Stimulated activated CD4-positive, alpha-beta T cell treated with anti-CD3 and anti-CD28 coated beads, Interleukin-4, amount 100 ng/mL, for 24 hours (primary cell): ENCODE measurements around the gene B3GNT7.
"Not testable (repeated sequence)": the region's sequence is repeated elsewhere in the genome, so short reads cannot be mapped to it uniquely, and the experiment has no call there.

Source experiments
- DNase-seq: peaks from one replicate; pipeline ENCODE4 v3.0.0-alpha.2; 2020

Gene B3GNT7

DNA sequence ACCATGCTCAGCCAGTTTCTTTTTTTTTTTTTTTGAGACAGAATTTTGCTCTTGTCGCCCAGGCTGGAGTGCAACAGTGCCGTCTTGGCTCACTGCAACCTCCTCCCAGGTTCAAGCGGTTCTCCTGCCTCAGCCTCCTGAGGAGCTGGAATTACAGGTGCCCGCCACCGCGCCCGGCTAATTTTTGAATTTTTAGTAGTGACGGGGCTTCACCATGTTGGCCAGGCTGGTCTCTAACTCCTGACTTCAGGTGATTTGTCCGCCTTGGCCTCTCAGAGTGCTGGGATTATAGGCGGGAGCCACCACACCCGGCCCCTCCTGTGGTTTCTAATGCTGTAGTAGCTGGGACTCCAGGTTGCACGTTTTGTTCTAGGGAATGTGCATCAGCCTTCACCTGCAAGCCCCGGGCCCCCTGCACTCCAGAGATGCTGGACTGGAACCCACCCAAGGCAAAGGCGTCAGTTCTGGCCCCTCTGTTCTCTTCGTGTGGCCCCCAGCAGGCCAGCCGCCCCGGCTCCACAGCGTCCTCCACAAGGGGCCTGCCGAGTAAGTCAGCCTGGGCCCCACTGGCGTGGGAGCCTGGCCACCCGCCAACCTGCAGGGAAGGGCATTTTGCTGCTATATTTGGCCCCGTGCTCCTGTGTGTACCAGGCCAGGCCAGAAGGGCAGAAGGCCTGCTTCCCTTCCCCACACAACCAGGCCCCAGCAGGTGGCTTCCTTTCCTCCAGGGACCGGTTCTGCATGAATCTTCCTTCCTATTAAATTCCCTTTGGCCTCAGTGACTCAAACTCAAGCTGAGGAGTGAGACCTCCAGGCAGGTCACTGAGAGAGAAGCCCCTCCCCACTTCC, 25.7 kb upstream of the B3GNT7 start:
- no peak for DNase-seq

DNA sequence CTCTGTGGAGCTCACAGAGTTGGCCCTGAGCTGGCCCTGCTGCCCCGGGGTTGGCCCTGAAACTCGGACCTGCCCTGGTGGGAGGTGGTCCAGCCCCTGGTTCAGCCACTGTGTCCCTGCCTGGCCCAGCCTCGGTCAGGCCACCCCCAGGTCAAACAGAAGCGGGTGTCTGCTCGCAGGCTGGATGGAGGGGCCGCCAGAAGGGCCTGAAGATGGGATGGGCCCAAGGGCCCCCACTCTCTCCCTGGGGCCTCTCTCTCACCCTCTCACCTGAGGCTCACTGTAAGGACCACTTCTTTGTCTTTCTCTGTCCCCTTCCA, 25.1 kb upstream of the B3GNT7 start:
- no peak for DNase-seq

DNA sequence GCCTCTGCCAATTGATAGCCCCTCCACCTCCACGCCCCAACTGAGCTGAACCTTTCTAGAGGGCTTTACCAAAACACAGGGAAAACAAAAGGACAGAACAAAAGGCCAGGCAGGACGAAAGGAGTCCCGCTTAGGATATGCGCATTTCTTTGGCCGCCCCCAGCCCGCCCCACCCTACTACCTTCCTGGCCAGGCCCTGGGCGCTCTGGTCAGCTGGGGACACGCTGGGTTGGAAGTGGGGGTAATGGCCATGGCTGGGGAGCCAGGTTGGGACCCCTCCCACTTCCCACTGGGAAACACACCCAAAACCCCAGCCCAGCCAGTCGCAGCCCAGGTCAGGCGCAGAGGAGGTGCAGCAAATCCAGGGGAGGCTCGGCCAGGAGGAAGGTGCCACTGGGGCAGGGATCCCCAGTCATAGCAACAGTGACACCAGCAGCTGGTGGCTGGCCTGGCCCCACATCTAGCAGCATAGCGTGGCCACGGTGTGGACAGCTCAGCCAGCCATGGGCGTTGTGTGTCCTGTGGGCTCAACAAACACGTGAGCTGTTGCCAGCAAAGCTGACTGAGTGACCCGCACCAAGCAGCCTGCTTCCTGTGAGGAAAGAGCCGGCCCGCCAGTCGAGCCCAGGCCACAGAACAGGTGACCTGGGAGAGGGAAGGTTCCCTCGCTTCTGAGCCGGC, 24.6 kb upstream of the B3GNT7 start:
- no peak for DNase-seq

DNA sequence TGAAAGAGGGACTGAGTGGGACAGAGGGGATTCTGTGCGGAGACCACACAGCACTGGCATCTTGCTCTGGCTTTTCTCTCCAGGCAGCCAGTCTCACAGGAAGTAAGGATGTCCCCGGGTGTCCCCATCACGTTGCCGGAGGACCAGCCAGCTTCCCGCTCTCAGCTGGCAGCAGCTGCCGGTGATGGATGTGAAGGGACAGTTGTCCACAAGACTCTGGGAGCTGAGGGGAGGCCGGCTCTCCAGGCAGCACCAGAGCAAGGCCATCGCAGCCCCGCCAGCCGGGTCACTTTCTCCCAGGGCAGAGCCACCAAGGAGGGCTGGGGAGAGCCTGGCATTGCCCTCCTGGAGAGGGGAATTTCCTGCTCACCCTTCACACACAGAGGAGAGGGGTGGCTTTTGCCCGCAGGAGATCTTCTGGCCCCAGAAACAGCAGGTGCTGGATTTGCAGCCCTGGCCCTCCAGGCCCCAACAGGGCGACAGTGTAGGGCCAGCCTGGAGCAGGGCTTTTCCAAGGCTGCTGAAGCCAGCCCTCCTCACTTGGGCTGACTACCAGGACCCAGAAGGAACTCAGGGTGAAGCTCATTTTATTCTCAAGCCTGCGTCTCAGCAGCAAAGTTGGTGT, 24.0 kb upstream of the B3GNT7 start:
- no peak for DNase-seq

DNA sequence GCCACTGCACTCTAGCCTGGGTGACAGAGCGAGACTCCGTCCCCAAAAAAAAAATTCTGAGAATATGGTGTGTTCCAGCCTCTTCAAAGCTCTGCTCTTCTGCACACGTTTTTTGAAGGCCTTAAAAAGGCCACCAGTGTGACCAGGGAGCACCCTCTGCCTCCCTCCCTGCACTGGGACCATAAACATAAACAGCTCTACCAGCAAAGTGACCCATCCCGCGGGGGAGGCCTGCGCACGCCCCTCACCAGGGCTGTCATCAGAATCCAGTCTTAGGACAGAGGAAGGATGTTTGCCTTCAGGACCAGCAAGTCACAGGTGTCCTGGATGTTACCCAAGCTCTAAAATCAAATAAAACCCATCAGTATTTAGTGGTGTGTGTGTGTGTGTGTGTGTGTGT, 23.2 kb upstream of the B3GNT7 start:
- no peak for DNase-seq

DNA sequence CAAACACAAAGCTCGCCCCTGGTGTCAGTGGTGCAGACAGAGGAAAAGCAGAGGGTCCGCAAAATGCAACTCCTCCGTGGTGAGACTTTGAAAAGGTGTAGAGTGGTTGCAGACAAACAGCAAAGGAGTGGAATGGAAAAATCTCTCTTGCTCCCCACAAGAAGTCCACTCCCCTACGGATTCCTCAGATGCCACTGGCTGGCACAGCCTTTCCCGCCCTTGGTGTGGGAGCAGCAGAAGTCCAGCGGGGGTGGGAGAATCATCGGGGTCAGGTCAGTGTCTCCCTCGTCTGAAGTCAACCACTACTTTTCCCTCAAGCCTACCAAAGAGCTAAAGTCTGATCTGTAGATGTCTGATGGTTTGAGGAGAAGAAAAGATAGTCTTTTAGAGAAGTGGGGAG, 22.3 kb upstream of the B3GNT7 start:
- DNase-seq = no peak

DNA sequence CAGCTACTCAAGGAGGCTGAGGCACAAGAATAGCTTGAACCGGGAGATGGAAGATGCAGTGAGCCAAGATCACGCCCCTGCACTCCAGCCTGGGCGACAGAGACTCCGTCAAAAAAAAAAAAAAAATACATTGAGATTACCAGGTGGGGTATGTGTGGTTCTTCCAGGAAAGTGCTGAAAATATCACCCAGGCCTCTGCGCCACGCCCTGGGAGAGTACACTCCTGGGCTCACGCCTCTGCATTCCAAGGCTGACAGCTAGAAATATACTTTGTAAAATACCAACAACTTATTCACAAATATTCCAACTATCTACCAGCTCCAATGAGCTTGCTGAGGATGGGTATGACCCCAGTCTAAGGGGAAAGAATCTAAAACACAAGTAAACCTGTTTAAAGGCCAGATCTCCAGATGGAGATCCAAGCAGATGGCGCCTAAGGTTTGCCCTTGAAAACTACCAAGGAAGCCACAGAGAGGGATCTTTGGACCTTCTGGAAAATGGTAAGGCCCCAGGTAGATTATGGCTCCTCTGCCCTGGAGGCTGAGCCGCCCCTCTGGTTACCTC, 21.6 kb upstream of the B3GNT7 start:
- DNase-seq = no peak

DNA sequence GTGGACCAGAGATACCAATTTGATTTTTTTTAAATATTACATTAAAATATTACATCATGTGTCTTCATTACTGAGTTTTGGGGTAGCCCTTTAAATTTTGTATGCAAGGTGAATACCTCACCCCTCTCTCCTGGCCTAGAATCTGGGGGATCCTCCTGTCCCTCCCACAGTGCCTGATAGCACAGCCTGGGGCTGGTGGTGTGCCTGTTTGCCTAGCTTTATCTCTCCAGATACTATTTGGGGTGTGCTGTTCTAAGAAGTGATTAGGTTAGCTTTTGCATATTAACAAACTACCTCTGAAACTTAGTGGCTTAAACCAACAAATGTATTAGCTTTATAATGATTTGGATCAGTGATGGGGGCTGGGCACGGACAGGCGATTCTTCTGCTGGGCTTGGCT, 20.7 kb upstream of the B3GNT7 start:
- DNase-seq = no peak

DNA sequence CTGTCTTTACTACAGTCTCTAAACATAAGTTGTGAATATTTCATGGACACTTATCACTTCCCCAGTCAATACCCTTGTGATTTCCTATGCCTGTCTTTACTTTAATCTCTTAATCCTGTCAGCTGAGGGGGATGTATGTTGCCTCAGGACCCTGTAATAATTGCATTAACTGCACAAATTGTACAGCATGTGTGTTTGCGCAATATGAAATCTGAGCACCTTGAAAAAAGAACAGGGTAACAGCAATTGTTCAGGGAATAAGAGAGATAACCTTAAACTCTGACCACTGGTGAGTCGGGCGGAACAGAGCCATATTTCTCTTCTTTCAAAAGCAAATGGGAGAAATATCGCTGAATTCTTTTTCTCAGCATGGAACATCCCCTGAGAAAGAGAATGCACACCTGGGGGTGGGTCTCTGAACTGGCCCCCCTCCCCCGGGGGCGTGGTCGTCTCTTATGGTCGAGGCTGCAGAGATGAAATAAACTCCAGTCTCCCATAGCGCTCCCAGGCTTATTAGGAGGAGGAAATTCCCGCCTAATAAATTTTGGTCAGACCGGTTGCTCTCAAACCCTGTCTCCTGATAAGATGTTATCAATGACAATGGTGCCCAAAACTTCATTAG, 19.4 kb upstream of the B3GNT7 start:
- DNase-seq = not testable (repeated sequence)

DNA sequence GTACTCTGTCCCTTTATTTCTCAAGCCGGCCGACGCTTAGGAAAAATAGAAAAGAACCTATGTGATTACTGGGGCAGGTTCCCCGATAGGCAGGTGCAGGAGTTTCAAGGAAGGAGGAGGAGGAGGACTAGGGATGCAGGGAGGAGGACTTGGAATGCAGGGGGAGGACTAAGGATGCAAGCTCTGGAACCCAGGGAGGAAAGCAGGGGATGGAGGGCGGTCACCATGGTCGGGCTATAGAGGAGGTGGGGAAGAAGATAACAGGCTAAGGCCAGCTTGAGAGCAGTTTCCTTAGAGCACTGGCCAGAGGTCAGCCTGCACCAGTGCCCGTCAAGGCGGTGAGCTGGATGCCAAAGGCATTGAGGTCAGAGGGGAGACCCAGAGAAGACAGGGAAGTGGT, 18.7 kb upstream of the B3GNT7 start:
- DNase-seq = no peak

DNA sequence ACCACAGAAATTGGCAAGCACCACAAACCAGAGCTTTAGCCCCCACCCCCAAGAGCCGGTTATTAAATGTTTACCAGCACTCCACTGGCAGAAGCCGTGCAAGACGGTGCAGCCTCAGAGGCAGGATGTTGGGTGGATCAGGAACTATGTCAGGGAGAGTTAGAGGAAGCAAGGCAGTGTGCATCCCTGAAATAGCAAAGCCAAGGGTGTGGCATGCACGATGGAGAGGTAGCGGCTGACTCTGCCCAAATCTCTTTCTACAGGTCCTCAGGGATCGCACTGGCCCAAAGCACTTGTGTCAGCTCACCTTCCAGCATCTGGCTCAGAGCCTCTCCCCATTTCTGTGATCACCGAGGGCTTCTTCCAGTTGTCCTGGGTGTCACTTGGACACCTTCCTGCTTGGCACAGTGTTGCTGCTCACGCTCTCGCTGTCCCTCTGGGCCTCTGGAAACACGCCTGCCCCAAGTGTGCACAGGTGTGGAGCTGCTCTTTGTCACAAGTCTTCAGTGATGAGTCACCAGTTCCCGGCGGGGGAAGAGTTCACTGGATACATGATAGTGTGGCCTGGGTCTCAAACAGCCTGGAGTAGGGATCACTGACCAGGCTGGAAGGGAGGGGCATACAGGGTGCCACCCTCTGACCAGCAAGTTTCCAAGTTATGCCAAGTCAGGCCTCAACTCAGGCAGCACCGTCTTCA, 17.3 kb upstream of the B3GNT7 start:
- DNase-seq = no peak

DNA sequence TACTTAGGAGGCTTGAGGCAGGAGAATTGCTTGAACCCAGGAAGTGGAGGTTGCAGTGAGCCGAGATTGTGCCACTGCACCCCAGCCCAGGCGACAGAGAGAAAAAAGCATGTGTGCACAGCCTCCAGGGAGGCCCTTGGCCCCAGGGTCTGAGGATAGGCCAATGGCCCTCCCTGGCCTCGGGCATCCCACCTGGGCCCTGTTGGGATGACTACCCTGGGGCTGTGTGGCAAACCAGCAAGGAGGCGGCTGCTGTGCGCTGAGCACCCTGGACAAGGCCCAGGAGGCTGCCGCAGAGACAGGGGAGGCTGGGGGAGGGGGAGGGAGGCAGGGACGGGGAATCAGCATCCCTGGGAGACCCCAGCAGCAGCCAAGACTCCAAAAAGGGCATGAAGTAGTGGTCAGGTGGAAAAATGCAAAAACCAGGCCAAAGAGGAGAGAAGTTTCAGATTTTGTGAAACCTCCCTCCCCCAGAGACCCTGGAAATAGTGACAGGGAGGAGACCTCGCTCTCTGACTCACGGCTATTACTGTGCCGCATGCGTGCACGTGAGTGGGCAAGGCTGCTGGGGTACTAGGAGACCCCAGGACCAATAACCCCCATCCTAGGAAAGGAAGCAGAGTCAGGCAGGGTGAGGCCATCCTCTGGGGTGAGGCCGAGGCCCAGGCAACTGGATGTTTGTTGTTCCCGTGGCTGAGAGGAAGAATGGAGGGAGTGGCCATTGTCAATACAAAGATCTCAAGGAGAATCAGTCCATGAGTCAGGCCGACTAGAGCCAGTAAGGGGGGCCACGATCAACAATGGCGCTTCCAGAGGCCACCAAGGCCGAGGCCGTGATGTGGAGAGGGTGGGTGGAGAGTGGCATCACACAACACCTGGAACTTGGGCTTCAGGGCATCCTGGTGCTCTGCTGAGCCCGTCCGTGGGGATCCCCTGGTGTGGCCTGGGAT, 16.0 kb upstream of the B3GNT7 start:
- DNase-seq = no peak

DNA sequence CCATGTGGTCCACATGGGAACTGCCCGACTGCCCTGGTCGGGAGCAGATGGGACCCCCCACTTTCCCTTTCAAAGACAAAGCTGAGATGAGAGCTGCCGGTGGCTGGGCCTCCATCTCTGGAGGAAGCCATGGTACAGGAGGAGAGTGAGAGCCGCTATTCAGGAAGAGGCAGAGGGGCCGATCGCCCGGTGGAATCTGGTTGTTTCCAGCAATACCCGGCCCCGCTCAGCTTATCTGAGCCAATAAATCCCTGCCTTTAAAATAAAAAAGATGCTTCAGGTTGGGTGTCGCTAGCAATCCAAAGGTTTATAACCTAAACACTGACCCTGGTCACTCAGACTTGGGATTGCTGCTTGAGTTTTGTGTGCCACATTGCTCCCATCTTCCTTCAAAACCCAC, 15.2 kb upstream of the B3GNT7 start:
- no peak for DNase-seq

DNA sequence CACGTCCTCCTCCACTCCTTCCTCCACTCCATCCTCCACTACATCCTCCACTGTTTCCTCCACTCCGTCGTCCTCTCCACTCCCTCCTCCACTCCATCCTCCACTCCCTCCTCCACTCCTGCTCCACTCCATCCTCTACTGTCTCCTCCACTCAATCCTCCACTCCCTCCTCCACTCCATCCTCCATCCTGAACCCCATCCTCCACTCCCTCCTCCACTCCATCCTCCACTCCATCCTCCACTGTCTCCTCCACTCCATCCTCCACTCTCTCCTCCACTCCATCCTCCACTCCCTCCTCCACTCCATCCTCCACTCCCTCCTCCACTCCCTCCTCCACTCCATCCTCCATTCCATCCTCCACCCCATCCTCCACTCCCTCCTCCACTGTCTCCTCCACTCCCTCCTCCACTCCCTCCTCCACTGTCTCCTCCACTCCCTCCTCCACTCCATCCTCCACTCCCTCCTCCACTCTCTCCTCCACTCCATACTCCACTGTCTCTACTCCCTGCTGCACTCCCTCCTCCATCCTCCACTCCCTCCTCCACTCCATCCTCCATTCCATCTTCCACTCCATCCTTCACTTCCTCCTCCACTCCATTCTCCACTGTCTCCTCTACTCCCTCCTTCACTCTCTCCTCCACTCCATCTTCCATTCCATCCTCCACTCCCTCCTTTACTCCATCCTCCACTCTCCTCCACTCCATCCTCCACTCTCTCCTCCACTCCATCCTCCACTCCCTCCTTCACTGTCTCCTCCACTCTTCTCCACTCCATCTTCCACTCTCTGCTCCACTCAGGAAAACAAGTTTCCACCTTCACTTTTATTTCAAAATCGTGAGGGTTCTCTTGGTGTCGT, 14.3 kb upstream of the B3GNT7 start:
- DNase-seq = no peak

DNA sequence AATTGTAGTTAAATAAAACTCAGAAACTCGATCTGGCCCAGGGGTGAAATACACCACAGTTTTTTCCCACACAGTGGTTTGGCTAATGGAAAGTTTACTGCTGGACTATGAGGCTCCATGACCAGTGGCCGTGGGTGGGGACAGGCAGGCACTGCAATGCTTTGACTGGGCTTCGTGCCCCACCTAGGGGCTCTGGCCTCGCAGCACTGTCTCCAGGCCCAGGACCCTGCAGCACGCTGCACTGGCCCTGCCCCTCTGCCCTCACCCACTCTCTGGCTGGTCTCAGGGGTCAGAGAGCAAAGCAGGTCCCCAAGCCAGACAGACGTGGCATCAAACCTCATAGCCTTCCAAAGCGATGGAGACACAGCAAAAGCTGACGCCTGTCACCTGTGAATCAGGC, 13.4 kb upstream of the B3GNT7 start:
- no peak for DNase-seq

DNA sequence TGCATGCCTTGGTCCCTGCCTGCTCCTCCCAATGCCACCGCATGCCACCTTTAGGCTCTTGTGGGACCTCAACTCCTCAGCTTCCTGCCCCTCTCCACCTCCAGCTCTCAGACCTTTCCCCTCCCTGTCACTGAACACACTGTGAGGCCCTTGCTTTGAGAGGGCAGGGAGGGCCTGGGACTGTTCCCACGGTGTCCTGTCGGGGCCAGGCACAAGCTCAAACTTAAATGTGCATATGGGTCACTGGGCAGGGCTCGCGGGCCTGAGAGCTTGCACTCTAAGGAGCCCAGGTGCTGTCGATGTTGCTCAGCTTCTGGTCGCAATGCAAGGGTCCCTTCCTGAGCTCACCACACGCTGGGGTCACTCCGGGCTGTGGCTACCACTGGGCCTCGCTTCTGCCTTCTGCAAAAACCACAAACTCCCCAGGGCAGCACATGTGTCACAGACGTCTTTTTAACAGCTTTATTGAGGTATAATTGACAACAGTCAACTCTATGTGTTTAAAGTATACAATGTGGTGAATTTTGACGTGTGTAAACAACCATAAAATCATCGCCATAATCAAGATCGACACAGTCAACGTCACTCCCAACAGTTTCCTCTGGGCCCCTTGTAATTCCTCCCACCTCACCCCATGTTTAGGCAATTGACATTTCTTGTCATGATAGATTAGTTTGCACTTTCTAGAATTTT, 11.9 kb upstream of the B3GNT7 start:
- no peak for DNase-seq

DNA sequence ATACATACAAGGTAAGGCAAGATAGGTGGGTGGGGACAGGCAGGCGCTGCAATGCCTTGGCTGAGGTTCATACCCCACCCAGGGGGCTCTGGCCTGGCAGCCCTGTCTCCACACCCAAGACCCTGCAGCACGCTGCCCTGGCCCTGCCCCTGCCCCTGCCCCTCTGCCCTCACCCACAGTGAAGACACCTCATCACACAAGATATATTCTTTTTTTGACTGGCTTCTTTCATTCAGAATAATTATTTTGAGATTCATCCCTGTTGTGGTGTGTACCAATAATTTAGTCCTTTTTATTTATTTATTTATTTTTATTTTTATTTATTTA, 11.4 kb upstream of the B3GNT7 start:
- no peak for DNase-seq

DNA sequence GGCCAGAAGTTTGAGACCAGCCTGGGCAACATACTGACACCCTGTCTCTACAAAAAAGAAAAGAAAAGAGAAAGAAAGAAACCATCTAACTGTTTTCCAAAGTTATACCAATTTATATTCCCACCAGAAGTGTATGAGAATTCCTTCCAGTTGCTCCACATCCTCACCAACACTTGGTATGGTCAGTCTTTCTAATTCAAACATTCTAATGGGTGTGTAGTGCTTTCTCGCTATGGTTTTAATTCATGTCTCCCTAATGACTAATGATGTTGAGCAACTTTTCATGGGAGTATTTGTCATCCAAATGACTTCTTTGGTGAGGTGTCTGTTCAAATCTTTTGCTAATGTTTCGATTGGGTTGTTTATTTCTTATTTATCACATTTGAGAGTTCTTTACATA, 10.5 kb upstream of the B3GNT7 start:
- DNase-seq = no peak

DNA sequence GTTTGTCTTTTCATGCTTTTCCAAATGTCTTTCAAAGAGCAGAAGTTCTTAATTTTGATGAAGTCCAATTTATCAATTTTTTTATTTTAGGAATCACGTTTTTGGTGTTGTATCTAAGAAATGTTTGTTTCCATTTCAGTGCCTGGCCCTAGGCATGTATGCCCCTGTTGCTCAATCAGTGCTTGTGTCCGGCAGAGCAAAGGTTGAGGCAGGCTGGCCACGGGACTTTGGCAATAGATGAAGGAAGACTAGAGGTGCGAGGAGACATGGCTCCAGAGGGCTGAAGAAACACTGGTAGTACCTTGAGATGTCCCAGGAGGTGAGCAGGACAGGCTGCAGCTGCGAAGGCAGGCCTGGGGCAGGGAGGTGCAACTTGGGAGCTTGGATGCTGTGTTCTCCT, 10.1 kb upstream of the B3GNT7 start:
- DNase-seq = no peak

DNA sequence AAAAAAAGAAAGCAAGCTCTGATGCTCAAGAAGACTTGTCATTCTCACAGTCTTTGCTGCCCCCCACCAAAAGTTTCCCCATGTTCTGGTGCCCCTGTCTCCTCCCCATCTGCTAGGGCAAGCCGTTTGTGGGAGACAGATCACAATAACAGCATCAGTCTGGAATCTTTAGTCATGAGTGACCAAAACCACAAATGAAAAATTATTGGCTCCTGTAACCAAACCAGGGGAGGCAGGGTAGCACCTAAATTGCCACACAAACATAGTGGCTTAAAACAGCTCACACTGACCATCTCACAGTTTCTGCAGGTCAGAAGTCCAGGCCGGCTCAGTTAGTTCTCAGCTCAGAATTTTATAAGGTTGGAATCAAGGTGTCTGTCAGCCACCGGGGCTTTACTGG, 9.1 kb upstream of the B3GNT7 start:
- no peak for DNase-seq
